HG03060 (cell line): ENCODE data around the gene PRDX6.
A peak's percentile ranks its signal among the peaks of the same experiment; 100 is the strongest.
"Not testable (repeated sequence)": the region's sequence is repeated elsewhere in the genome, so short reads cannot be mapped to it uniquely, and the experiment has no call there.

ENCODE experiments used
- ATAC-seq: cut with Tn5 transposase; IDR thresholded peaks from one replicate; pipeline ENCODE4 v1.9.1; 2021; ENCODE audit warnings: low read depth, moderate number of reproducible peaks; ENCODE audit not compliant: unreplicated experiment

Gene PRDX6

DNA sequence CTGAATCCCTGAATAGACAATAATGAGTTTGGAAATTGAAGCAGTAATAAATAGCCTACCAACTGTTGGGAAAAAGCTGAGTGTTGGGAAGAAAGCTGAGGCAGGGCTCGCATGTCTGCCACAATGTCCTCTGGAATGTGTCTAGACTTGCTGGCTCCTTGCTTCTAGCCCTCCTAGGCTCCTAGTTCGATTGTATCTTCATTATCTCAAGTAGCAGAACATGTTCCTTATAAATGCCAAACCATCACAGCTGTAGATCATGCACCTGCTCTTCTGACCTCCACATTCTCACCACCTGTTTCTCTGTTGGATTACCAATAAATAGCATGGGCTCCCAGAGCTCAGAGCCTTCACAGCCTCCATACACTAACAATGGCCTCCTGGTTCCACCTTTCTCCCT lies 12.9 kb upstream of the PRDX6 start:
- not testable (repeated sequence) for ATAC-seq

DNA sequence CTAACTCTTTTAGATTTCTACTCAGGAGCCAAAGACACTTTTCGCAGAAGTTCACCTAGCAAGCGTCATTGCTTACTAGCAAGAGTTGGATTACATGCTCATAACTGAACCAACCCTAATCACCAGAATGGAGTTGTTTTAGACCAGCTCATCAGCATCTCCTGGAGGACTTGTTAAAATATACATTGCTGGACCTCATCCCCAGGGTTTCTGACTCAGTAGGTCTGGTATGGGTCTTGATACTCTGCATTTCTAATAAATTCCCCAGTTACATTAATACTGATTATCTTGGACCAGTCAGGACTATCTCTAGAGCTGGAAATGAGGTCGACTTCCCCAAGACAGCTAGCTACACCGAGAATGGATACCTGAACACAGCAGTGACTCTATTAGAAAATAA lies 9.7 kb upstream of the PRDX6 start:
- no peak for ATAC-seq

DNA sequence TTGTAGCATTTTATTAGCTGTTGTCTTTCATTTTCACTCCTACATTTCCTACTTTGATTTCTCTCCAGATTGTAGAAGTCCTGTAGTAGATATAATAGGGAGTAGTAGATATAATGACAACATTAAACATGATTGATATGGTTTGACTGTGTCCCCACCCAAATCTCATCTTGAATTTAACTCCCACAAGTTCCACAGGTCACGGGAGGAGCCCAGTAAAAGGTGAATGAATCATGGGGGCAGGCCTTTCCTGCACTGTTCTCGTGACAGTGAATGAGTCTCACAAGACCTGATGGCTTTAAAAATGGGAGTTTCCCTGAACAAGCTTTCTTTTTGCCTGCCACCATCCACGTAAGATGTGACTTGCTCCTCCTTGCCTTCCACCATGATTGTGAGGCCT lies 7.5 kb upstream of the PRDX6 start:
- ATAC-seq, result no peak

DNA sequence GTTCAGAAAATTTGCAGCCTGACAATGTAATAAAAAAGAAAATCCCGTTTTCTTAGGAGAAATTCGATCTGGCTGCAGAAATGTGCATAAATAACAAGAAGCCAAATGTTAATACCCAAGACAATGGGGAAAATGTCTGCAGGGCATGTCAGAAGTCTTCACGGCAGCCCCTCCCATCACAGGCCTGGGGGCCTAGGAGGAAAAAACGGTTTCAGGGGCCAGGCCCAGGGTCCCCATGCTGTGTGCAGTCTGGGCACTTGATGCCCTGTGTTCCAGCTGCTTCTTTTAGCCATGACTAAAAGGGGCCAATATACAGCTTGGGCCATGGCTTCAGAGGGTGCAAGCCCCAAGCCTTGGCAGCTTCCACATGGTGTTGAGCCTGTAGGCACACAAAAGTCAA lies 6.5 kb upstream of the PRDX6 start:
- ATAC-seq, result no peak

DNA sequence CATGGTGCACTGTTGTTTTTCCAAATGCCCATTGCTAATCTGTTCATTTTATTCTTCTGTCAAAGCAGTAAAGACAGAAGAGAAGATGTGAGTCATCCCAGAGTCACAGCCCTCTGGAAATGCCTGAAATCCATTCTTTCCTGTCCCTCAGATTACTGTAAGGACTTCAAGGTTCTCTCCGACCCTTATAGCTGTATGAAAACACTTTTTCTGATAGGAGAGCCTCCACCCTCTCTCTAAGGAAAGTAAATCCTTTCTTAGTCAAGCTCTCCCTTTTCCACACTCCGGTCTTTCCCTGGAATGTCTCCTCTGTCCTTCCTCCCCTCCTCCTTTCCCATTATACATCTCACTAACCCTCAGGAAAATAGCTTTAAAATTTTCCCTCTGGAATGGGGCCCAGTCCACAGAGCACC lies 3.5 kb upstream of the PRDX6 start:
- ATAC-seq, result no peak

DNA sequence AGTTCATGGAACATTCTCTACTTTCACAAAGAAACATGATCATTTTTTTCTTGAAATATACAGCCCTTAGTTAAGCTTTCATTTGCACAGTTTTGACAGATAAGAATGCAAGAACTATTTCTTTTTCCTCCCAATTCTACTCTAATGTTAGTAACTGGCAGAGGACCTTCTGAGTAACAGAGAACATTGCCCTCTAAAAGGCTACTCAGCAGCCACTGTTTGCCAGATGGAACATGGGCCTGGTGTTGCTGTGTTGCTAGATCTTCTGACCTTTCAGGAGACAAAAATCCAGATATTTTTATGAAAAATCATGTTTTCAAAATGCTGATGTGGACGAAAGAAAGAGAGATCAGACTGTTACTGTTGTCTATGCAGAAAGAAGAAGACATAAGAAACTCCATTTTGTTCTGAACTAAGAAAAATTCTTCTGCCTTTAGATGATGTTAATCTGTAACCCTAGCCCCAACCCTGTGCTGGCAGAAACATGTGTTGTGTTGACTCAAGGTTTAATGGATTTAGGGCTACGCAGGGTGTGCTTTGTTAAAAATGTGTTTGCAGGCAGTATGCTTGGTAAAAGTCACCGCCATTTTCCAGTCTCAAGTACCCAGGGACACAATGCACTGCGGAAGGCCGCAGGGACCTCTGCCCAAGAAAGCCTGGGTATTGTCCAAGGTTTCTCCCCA lies 2.9 kb upstream of the PRDX6 start:
- ATAC-seq, result no peak

DNA sequence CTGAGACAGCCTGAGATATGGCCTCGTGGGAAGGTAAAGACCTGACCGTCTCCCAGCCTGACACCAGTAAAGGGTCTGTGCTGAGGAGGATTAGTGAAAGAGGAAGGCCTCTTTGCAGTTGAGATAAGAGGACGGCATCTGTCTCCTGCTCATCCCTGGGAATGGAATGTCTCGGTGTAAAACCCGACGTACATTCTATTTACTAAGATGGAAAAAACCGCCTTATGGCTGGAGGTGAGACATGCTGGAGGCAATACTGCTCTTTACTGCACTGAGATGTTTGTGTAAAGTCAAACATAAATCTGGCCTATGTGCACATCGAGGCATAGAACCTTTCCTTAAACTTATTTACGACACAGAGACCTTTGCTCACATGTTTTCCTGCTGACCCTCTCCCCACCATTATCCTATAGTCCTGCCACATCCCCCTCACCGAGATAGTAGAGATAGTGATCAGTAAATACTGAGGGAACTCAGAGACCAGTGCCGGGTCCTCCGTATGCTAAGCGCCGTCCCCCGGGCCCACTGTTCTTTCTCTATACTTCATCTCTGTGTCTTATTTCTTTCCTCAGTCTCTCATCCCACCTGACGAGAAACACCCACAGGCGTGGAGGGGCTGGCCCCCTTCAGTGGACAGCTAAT lies 2.2 kb upstream of the PRDX6 start:
- not testable (repeated sequence) for ATAC-seq

DNA sequence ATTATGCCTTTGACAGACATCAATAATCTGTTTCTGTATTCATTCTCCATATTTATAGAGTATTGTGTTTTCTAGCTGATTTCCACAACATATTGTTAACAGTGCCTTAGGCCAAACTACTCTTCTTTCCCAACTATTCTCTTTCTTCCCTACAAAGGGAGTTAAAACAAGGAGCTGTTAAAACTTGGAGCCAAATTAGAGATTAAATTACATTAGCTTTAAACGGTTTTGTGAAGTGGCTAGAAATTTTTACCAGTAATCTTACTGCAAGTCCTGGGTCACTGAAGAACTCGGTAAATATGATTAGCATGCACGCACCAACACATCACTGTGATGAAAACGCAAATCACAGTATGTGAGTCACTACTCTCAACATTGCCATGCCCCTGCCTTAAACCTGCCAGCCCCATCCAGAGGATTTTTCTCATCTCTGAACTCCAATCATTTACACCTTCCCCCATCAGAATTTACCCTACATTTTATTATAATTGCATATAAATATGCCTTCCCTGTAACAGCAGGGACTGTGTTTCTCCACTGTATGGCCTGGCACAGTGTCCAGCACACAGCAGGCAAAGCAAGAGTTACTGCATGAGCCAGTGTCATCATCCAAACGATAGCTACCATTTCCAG lies 1.5 kb upstream of the PRDX6 start:
- ATAC-seq, result no peak

DNA sequence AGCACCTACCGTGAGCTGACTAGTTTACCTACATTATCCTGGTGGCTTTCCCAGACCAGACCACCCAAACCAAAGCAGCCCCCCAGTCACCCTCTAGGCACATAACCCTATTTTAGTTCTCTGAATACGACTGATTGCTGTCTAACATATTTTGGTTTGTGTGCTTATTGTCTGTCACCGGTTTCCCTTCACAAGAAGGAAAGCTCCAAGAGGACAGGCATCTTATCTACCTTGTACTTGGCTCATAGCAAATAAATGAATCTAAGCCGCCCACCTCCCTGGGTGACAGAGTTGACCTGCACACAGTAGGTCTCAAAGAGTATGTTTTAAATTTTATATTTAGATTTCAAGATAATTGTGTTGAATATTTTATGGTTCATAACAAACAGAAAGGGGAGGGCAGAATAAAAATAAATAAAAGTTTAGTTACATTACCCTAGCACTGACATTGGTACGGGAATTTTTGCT lies 904 bp upstream of the PRDX6 start:
- ATAC-seq, result no peak

DNA sequence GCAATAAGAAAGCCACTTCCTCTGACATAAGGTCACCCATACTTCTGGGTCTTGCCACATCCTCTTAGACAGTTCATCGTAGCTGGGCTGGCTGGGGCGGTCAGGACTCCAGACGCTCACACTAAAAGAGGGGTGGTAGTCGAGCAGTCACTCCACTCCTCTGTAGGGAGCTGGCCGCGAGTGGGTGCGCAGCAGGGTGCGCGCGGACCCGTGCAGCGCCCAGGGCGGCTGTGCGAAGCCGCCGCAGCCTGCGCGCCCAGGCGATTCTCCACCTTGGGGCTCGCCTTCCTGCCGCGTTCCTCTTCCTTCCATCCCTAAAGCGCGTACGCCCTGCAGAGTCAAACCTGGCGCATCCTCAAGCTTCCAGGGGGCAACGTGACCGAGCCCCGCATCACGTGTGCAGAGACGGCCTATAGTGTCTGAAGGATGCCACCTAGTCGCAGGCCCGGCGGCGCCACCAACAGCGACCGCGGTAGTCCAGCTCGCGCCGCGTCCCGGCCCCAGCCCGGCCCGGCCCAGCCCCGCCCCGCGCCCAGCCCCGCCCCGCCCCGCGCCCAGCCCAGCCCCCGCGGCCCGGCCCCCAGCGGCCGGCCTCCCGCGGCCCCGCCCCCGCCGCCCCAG lies 360 bp upstream of the PRDX6 start:
- ATAC-seq, result peak; percentile 83

DNA sequence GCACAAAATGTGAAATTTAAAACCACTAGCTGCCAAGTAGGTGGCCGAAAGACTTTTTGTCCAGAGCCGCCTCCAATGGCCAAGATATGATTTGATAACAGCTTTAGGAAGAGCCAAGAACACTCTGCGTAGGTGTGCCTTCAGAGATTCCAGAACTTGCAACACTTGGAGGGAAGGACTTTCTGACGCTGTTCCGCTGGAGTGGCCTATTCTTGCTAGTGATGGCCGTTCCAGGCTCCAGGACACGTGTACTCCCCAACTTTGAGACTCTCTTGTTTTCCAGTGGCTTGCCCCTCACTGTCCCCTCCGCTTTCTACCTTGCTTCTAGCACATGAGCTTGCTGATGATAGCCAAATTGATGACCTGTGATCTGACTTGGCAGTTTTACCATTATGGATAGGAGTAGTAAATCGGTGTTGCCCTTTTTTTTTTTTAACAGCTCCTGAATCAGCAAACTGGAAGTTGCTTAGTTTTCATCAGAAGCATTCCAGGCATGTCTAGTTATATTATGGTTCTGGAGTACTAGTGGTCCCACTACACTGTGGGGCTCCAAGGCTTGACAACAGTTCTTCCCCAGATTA lies 1.0 kb downstream of the PRDX6 start:
- no peak for ATAC-seq

DNA sequence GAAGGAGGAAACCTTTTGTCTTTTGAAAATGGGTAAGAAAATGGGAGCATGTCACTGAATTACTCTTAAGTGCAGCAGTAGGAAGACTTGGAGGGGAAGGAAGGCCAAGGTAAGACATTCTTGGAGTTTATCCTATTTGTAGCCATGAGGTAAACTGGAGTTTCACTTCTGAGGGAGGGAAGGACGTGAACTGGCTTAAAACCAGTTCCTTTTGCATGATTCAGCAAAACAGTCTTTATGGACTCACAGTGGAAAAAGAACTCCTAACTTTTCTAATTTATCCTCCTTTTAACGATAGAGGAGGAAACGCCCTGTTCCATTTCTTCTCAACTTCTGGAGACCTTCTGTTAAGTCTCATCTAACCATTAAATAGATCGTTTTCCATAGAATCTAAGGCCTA lies 2.5 kb downstream of the PRDX6 start:
- no peak for ATAC-seq

DNA sequence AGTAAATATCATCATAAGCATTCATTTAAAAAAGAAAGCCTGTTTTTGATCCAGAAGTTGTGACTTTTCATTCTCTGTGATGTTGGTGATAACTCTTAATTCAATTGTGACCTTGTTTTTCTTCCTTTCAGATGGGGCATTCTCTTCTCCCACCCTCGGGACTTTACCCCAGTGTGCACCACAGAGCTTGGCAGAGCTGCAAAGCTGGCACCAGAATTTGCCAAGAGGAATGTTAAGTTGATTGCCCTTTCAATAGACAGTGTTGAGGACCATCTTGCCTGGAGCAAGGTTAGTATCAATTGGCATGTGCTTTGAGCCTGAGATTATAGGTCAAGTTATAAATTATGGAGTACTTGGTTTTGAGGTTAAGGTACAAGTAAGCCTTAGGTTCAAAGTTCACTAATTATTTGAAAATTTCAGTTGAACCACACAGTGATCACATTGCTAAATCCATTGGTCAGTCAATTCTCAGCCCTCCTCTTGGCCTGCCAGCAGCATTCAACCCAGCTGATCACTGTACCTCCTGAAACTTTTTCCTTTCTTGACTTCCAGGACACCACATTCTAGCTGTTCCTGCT lies 4.1 kb downstream of the PRDX6 start:
- no peak for ATAC-seq

DNA sequence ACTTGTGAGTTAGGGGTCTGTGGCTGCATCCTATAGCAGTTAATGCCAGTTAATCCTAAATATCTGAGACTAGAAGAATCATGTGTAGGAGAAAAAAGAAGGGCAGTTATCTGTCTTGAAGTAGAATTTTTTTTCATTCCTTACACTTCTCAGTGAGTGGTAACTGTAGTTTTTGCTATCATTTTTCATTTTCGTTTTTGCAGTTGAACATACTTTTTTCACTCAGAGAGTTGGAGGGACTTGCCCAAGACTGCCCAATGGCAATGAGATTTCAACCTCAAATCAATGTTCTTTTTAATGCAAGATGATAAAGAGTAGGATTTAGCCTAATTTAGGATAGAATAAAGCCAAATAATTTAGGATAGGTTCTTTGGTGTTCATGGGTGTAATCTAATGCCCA lies 5.5 kb downstream of the PRDX6 start:
- ATAC-seq, result no peak

DNA sequence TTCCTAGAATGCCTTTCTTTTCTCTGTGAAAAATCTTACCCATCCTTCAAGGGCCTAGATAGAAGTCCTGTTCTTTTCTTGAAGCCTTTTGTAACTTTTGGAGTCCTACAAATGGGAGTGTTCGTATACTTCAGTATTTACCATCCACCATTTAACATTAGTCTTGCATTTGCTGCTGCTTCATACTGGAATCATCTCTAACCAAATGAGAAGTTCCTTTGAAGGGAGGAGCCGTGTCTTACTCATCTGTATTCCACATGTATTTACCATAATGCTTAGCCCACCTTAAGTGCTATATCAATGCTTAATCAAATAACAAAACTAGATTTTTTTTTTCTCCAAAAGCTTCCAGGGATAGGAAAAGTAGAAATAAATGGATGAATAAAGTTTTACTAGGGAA lies 7.1 kb downstream of the PRDX6 start:
- ATAC-seq, result no peak

DNA sequence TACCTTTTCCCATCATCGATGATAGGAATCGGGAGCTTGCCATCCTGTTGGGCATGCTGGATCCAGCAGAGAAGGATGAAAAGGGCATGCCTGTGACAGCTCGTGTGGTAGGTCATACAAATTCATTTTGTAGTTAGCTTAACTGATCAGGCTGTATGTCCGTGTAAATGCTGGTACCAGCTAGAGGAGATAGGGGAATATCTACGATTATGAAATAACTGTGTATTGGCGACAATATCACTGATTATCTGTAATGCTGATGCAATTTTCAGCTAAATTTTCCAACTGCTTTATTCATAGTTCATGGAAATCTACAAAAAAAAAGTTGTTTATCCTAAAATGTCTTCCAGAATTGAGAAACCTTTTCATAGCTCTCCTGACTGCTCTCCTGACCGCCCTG lies 8.3 kb downstream of the PRDX6 start:
- ATAC-seq, result no peak

DNA sequence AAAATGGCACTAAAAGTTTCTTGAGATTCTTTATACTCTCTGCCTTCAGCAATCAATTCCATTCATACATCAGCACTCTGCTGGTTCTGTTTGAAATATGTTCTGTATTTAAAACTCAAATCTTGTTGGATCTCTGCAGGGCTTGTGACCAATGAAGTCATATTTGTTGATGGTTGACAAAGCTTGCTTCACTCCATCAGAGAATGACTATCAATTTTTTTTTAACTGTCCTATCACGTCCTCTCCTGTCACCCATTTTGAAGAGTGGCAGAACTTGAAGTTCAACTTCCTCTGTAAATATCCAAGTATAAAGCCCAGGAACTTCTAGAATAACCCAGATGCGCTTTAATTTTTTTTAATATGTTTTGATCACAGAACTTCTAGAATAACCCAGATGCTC lies 10.9 kb downstream of the PRDX6 start:
- ATAC-seq, result no peak

DNA sequence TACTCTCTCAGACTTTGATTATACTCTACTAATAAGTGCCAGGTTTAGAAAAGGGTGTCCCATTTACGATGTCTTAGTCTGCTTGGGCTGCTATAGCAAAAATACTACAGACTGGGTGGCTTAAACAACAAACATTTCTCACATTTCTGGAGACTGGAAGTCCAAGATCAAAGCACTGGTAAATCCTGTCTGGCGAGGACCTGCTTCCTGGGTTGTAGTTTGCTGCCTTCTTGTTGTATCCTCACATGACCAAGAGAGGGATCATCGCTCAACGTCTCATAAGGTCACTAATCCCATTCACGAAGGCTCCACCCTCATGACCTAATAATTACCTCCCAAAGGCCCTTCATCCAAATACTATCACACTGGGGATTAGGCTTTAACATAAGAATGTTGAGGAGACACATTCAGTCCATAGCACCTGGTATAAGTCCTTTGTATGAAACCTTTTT lies 12.0 kb downstream of the PRDX6 start:
- no peak for ATAC-seq

DNA sequence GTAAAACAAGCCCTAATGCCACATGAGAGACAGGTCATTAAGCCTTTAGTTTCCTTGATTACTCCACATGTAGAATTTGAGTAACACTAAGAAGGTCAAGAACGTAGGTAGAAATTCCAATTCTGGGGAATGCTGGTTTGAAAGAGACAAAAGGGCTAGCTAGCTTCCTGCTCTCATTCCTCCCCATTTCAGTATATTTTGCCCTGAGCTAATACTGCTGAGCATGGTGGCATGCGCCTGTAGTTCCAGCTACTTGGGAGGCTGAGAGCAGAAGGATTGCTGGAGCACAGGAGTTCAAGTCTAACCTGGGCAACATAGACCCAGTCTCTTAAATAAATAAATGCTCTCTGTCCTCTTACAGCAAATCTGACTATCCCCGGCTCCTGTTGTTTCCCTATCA lies 12.8 kb downstream of the PRDX6 start:
- ATAC-seq, result no peak

DNA sequence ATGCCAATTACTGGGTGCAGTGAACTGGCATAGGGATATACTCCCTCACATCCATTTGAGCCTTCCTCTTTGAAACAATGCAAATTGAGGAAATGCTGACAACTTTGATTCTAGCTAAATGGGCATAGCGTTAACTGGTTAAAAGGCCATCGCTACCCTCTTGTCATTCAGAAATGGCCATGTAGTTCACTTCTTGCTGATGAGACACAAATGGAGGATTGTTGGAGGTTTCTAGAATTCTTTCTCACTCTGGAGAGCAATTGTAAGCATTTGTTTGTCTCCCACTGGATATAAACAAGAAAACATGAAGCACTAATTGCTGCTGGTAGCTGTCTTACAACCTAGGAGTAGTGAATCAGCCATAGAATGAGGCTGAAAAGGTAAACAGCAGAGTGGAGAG lies 14.4 kb downstream of the PRDX6 start:
- no peak for ATAC-seq

DNA sequence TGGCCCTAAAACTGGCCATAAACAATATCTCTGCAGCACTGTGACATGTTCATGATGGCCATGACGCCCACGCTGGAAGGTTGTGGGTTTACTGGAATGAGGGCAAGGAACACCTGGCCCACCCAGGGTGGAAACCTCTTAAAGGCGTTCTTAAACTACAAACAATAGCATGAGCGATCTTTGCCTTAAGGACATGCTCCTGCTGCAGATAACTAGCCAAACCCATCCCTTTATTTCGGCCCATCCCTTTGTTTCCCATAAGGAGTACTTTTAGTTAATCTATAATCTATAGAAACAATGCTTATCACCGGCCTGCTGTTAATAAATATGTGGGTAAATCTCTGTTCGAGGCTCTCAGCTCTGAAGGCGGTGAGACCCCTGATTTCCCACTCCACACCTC lies 16.0 kb downstream of the PRDX6 start:
- not testable (repeated sequence) for ATAC-seq
